Amygdala (tissue), 56 donors: ENCODE data around the gene SCRN3.
"Not testable (repeated sequence)": the region's sequence is repeated elsewhere in the genome, so short reads cannot be mapped to it uniquely, and the experiment has no call there.

Experiments used
- DNase-seq, 56 donors: peaks; one replicate each; lab custom pipeline; 2025; lab: John Stamatoyannopoulos, UW

The SCRN3 gene

GRCh38 chr2:174395284-174395968, at the start of gene SCRN3:
Gene SCRN3, plus strand, starts transcription at chr2:174395730. Its CDS starts 2,554 bp downstream, at chr2:174398284.
- DNase-seq, result peak; percentile 22 to 89 (median 72)

- no peak for DNase-seq
Measured at GRCh38 chr2:174350018-174350417, 45.5 kb upstream of the SCRN3 start.

GRCh38 chr2:174350593-174351181, 44.8 kb upstream of the SCRN3 start:
- no peak for DNase-seq

GRCh38 chr2:174353004-174353403, 42.5 kb upstream of the SCRN3 start:
- no peak for DNase-seq

GRCh38 chr2:174356347-174356746, 39.2 kb upstream of the SCRN3 start:
- no peak for DNase-seq

GRCh38 chr2:174359663-174360062, 35.9 kb upstream of the SCRN3 start:
- DNase-seq, result not testable (repeated sequence)

- no peak for DNase-seq
Measured at GRCh38 chr2:174362949-174363348, 32.6 kb upstream of the SCRN3 start.

GRCh38 chr2:174363492-174364225, 31.9 kb upstream of the SCRN3 start:
- not testable (repeated sequence) for DNase-seq

- DNase-seq, result no peak
Measured at GRCh38 chr2:174364628-174365027, 30.9 kb upstream of the SCRN3 start.

GRCh38 chr2:174365571-174365970, 30.0 kb upstream of the SCRN3 start:
- DNase-seq, result no peak

- no peak for DNase-seq
Measured at GRCh38 chr2:174368691-174369090, 26.8 kb upstream of the SCRN3 start.

GRCh38 chr2:174376967-174377366, 18.6 kb upstream of the SCRN3 start:
- no peak for DNase-seq

GRCh38 chr2:174383796-174384195, 11.7 kb upstream of the SCRN3 start:
- DNase-seq, result no peak

- DNase-seq, result no peak
Measured at GRCh38 chr2:174385201-174385600, 10.3 kb upstream of the SCRN3 start.

GRCh38 chr2:174388706-174389105, 6.8 kb upstream of the SCRN3 start:
- not testable (repeated sequence) for DNase-seq

GRCh38 chr2:174389542-174389941, 6.0 kb upstream of the SCRN3 start:
- DNase-seq, result no peak

GRCh38 chr2:174390303-174390702, 5.2 kb upstream of the SCRN3 start:
- DNase-seq, result not testable (repeated sequence)

- DNase-seq, result no peak
Measured at GRCh38 chr2:174392706-174393105, 2.8 kb upstream of the SCRN3 start.

- DNase-seq, result peak in 1 of 56 donors; percentile 40
Measured at GRCh38 chr2:174395969-174396630, 570 bp downstream of the SCRN3 start.

GRCh38 chr2:174397773-174398172, 2.2 kb downstream of the SCRN3 start:
- DNase-seq, result no peak

- DNase-seq, result no peak
Measured at GRCh38 chr2:174399171-174399570, 3.6 kb downstream of the SCRN3 start.
